Prostate gland (tissue), 2 donors: ENCODE data around the gene SENP7.

Experiments used
- CTCF ChIP-seq, 4 experiments: fragments of 200-600 bp in 2 of 4; fragments of 450-650 bp in 2 of 4; sonication (generic) in 2 of 4; IDR thresholded peaks; 1 replicate in 3 of 4; 2 replicates in 1 of 4; pipeline ENCODE4 v1.5.1; 2016 to 2019; ENCODE audit warnings: antibody characterized with exemption in 4 of 4, mild to moderate bottlenecking in 2 of 4, moderate library complexity in 2 of 4
- POLR2A ChIP-seq: fragments of 450-650 bp; IDR thresholded peaks from one replicate; pipeline ENCODE4 v1.6.1; 2016; ENCODE audit warnings: antibody characterized with exemption, mild to moderate bottlenecking

GRCh38 chr3:101466465-101467309 lies 46.3 kb downstream of the SENP7 start:
- TF ChIP-seq CTCF (IDR thresholded peaks at IDR 0.05) (no peak), POLR2A (no peak)
